Karpas-422 (cell line): ENCODE measurements around the gene RASA2. TPM values are rescaled to one million over a fixed set of nuclear protein-coding genes. Genes with fewer than 3 reads are reported as not detected.

Experiments used
- DNase-seq: peaks from one replicate; pipeline ENCODE4 v3.0.0-alpha.2; 2015
- H2AFZ ChIP-seq: fragments of 200-600 bp; sonication (generic); 2 replicates; pipeline ENCODE4 v1.6.1; 2014; ENCODE audit warnings: antibody characterized with exemption, low read length, mixed read lengths
- H3K27ac ChIP-seq: fragments of 200-600 bp; sonication (generic); 2 replicates; pipeline ENCODE4 v1.5.1; 2014; ENCODE audit warnings: mild to moderate bottlenecking, low read length, moderate library complexity
- H3K27me3 ChIP-seq: fragments of 200-600 bp; sonication (generic); 2 replicates; pipeline ENCODE4 v1.6.1; 2014; ENCODE audit warnings: low read length, mixed read lengths
- H3K36me3 ChIP-seq: fragments of 200-600 bp; sonication (generic); 2 replicates; pipeline ENCODE4 v1.6.1; 2014; ENCODE audit warnings: low read length, mixed read lengths; ENCODE audit not compliant: insufficient read depth
- H3K4me1 ChIP-seq: fragments of 200-600 bp; sonication (generic); 2 replicates; pipeline ENCODE4 v1.6.1; 2014; ENCODE audit warnings: mild to moderate bottlenecking, low read length, mixed read lengths
- H3K4me2 ChIP-seq: fragments of 200-600 bp; sonication (generic); 2 replicates; pipeline ENCODE4 v1.6.1; 2014; ENCODE audit warnings: low read length, low read depth, mild to moderate bottlenecking; ENCODE audit not compliant: poor library complexity, severe bottlenecking
- H3K4me3 ChIP-seq: fragments of 200-600 bp; sonication (generic); 2 replicates; pipeline ENCODE4 v1.5.1; 2014; ENCODE audit warnings: mild to moderate bottlenecking, antibody characterized with exemption, low read length, mixed read lengths
- H3K79me2 ChIP-seq: fragments of 200-600 bp; sonication (generic); 2 replicates; pipeline ENCODE4 v1.6.1; 2014; ENCODE audit warnings: mild to moderate bottlenecking, low read length, mixed read lengths
- H3K9ac ChIP-seq: fragments of 200-600 bp; sonication (generic); 2 replicates; pipeline ENCODE4 v1.6.0; 2014; ENCODE audit warnings: low read length
- H3K9me2 ChIP-seq: fragments of 200-600 bp; sonication (generic), shearing (Covaris generic); replicated peaks from 2 replicates; pipeline ENCODE4 v1.6.0; 2014; ENCODE audit warnings: mild to moderate bottlenecking, low read length, moderate library complexity; ENCODE audit not compliant: insufficient read depth
- H3K9me3 ChIP-seq: fragments of 300-700, 200-600 bp; sonication (generic); 2 replicates; pipeline ENCODE4 v1.6.1; 2014; ENCODE audit warnings: low read length, mixed read lengths
- H4K20me1 ChIP-seq: fragments of 200-600 bp; sonication (generic); 2 replicates; pipeline ENCODE4 v1.6.1; 2014; ENCODE audit warnings: mild to moderate bottlenecking, antibody characterized with exemption, low read length, low read depth; ENCODE audit not compliant: insufficient read depth
- total RNA-seq: library from RNA; depleted of rRNA; stranded (reverse); fragments of >200 nt; shearing (Covaris generic); gene quantifications from 2 replicates; pipeline ENCODE4 v1.2.3, GENCODE V29; 2014; ENCODE audit warnings: low replicate concordance

Gene RASA2
- total RNA-seq, 1 experiment from 2014 or later, result 27.1 TPM

- no peak overlapping the region for H3K27ac ChIP-seq
- no peaks in the 10 kb centered on the region for H3K79me2 ChIP-seq
- no peaks in the 10 kb centered on the region for H3K9me3 ChIP-seq
- H2AFZ ChIP-seq, result no peak overlapping the region
- no peak overlapping the region for H3K4me3 ChIP-seq
- no peaks in the 10 kb centered on the region for H3K36me3 ChIP-seq
- H3K27me3 ChIP-seq, result no peaks in the 10 kb centered on the region
- DNase-seq, result no peak
- no peak overlapping the region for H3K4me2 ChIP-seq
- H3K4me1 ChIP-seq, result no peaks in the 10 kb centered on the region
- no peak overlapping the region for H3K9ac ChIP-seq
- H4K20me1 ChIP-seq, result no peaks in the 10 kb centered on the region
- no peaks in the 10 kb centered on the region for H3K9me2 ChIP-seq
These were observed 156.6 kb downstream of the RASA2 start for GRCh38 chr3:141643391-141643790.

GRCh38 chr3:141643796-141644195 lies 157.0 kb downstream of the RASA2 start:
- Histone ChIP-seq H3K4me1 (no peaks in the 10 kb centered on the region), H4K20me1 (no peaks in the 10 kb centered on the region), H3K36me3 (no peaks in the 10 kb centered on the region), H3K4me2 (no peak overlapping the region), H3K27me3 (no peaks in the 10 kb centered on the region), H3K27ac (no peak overlapping the region), H3K9ac (no peak overlapping the region), H3K79me2 (no peaks in the 10 kb centered on the region), H3K9me2 (no peaks in the 10 kb centered on the region), H3K4me3 (no peak overlapping the region), H3K9me3 (no peaks in the 10 kb centered on the region), H2AFZ (no peak overlapping the region)
- DNase-seq, result no peak

GRCh38 chr3:141644931-141645330 lies 158.1 kb downstream of the RASA2 start:
- Histone ChIP-seq H3K4me1 (no peaks in the 10 kb centered on the region), H3K9me3 (no peaks in the 10 kb centered on the region), H3K36me3 (no peaks in the 10 kb centered on the region)

GRCh38 chr3:141646760-141647561 lies 160.1 kb downstream of the RASA2 start:
- Histone ChIP-seq H3K4me2 (no peak overlapping the region), H3K27me3 (no peaks in the 10 kb centered on the region), H3K4me1 (no peaks in the 10 kb centered on the region), H2AFZ (no peak overlapping the region), H3K4me3 (no peak overlapping the region), H4K20me1 (no peaks in the 10 kb centered on the region), H3K9ac (no peak overlapping the region), H3K36me3 (no peaks in the 10 kb centered on the region), H3K9me3 (no peaks in the 10 kb centered on the region), H3K79me2 (no peaks in the 10 kb centered on the region), H3K9me2 (no peaks in the 10 kb centered on the region), H3K27ac (no peak overlapping the region)
- DNase-seq, result peak; percentile 46

More at GRCh38 chr3:141644931-141645330, 158.1 kb downstream of the RASA2 start:
- Histone ChIP-seq H3K79me2 (no peaks in the 10 kb centered on the region), H3K4me2 (no peak overlapping the region), H3K27ac (no peak overlapping the region), H3K27me3 (no peaks in the 10 kb centered on the region), H3K9ac (no peak overlapping the region), H4K20me1 (no peaks in the 10 kb centered on the region), H3K9me2 (no peaks in the 10 kb centered on the region), H3K4me3 (no peak overlapping the region), H2AFZ (no peak overlapping the region)
- peak; percentile 88 for DNase-seq

GRCh38 chr3:141647562-141647915 lies 160.7 kb downstream of the RASA2 start:
- H3K27me3 ChIP-seq, result no peaks in the 10 kb centered on the region
- H3K27ac ChIP-seq, result no peak overlapping the region
- no peak overlapping the region for H3K9ac ChIP-seq
- no peaks in the 10 kb centered on the region for H3K36me3 ChIP-seq
- no peaks in the 10 kb centered on the region for H3K4me1 ChIP-seq
- no peak for DNase-seq
- H2AFZ ChIP-seq, result no peak overlapping the region
- no peaks in the 10 kb centered on the region for H3K79me2 ChIP-seq
- H3K4me2 ChIP-seq, result no peak overlapping the region
- no peaks in the 10 kb centered on the region for H3K9me3 ChIP-seq
- H4K20me1 ChIP-seq, result no peaks in the 10 kb centered on the region
- H3K4me3 ChIP-seq, result no peak overlapping the region
- H3K9me2 ChIP-seq, result no peaks in the 10 kb centered on the region

- Histone ChIP-seq H3K79me2 (no peaks in the 10 kb centered on the region), H4K20me1 (no peaks in the 10 kb centered on the region), H3K9me2 (no peaks in the 10 kb centered on the region), H3K4me1 (no peaks in the 10 kb centered on the region), H2AFZ (no peak overlapping the region), H3K4me2 (no peak overlapping the region), H3K9ac (no peak overlapping the region), H3K27me3 (no peaks in the 10 kb centered on the region), H3K9me3 (no peaks in the 10 kb centered on the region), H3K36me3 (no peaks in the 10 kb centered on the region), H3K4me3 (no peak overlapping the region), H3K27ac (no peak overlapping the region)
- no peak for DNase-seq
These were observed 161.5 kb downstream of the RASA2 start for GRCh38 chr3:141648055-141648910.

- no peaks in the 10 kb centered on the region for H3K79me2 ChIP-seq
- H3K4me2 ChIP-seq, result no peak overlapping the region
- H2AFZ ChIP-seq, result no peak overlapping the region
- H3K9ac ChIP-seq, result no peak overlapping the region
- H3K4me1 ChIP-seq, result no peaks in the 10 kb centered on the region
- no peaks in the 10 kb centered on the region for H4K20me1 ChIP-seq
- no peak overlapping the region for H3K4me3 ChIP-seq
- no peaks in the 10 kb centered on the region for H3K36me3 ChIP-seq
- no peaks in the 10 kb centered on the region for H3K9me2 ChIP-seq
- no peak for DNase-seq
- no peaks in the 10 kb centered on the region for H3K27me3 ChIP-seq
- H3K27ac ChIP-seq, result no peak overlapping the region
- H3K9me3 ChIP-seq, result no peaks in the 10 kb centered on the region
These were observed 163.0 kb downstream of the RASA2 start for GRCh38 chr3:141649871-141650270.

- no peak overlapping the region for H2AFZ ChIP-seq
- H3K9me3 ChIP-seq, result no peaks in the 10 kb centered on the region
- no peak overlapping the region for H3K4me3 ChIP-seq
- no peaks in the 10 kb centered on the region for H3K9me2 ChIP-seq
- no peaks in the 10 kb centered on the region for H4K20me1 ChIP-seq
- no peaks in the 10 kb centered on the region for H3K79me2 ChIP-seq
- H3K27me3 ChIP-seq, result no peaks in the 10 kb centered on the region
- DNase-seq, result no peak
- H3K27ac ChIP-seq, result no peak overlapping the region
- no peak overlapping the region for H3K9ac ChIP-seq
- no peak overlapping the region for H3K4me2 ChIP-seq
- H3K4me1 ChIP-seq, result no peaks in the 10 kb centered on the region
- H3K36me3 ChIP-seq, result no peaks in the 10 kb centered on the region
These were observed 164.0 kb downstream of the RASA2 start for GRCh38 chr3:141650783-141651182.
